HL-60 (cell line): ENCODE measurements around the gene HRC.
"Not testable (repeated sequence)": the region's sequence is repeated elsewhere in the genome, so short reads cannot be mapped to it uniquely, and the experiment has no call there.

Experiments used
- POLR2AphosphoS5 ChIP-seq: IDR thresholded peaks from 2 replicates; pipeline ENCODE4 v1.6.1; 2012; ENCODE audit warnings: low read depth
- TF ChIP-seq, protein P1 (sequence below): IDR thresholded peaks from one replicate; pipeline ENCODE4 v1.5.1; 2011; ENCODE audit warnings: low read length, control low read depth, inconsistent platforms; ENCODE audit not compliant: insufficient read depth

DNA sequence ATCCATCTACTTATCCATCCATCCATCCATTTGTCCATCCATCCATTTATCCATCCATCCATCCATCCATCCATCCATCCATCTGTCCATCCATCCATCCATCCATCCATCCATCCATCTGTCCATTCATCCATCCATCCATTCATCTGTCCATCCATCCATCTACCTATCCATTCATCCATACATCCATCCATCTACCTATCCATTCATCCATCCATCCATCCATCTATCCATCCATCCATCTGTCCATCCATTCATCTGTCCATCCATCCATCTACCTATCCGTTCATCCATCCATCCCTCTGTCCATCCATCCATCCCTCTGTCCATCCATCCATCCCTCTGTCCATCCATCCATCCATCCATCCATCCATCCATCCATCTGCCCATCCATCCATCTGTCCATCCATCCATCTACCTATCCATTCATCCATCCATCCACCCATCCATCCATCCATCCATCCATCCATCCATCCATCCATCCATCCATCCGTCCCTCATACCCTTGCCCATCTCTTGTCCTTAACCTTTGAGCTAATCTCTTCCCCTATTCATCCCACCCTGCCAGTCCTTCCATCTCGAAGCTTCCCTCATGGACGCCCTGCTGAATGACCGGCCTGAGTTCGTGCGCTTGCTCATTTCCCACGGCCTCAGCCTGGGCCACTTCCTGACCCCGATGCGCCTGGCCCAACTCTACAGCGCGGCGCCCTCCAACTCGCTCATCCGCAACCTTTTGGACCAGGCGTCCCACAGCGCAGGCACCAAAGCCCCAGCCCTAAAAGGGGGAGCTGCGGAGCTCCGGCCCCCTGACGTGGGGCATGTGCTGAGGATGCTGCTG, 27.0 kb upstream of the HRC start:
- TF ChIP-seq, protein P1, sequence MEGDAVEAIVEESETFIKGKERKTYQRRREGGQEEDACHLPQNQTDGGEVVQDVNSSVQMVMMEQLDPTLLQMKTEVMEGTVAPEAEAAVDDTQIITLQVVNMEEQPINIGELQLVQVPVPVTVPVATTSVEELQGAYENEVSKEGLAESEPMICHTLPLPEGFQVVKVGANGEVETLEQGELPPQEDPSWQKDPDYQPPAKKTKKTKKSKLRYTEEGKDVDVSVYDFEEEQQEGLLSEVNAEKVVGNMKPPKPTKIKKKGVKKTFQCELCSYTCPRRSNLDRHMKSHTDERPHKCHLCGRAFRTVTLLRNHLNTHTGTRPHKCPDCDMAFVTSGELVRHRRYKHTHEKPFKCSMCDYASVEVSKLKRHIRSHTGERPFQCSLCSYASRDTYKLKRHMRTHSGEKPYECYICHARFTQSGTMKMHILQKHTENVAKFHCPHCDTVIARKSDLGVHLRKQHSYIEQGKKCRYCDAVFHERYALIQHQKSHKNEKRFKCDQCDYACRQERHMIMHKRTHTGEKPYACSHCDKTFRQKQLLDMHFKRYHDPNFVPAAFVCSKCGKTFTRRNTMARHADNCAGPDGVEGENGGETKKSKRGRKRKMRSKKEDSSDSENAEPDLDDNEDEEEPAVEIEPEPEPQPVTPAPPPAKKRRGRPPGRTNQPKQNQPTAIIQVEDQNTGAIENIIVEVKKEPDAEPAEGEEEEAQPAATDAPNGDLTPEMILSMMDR: not testable (repeated sequence)
- not testable (repeated sequence) for TF ChIP-seq POLR2AphosphoS5
